ENCODE measurements around the gene WRAP53.

- TF ChIP-seq CTCF (IDR thresholded peaks at IDR 0.05; ENCODE audit: low read depth, low read length) = no peak
- TF ChIP-seq EZH2phosphoT487 (IDR thresholded peaks at IDR 0.05; ENCODE audit: low read depth) = no peak
Measured at GRCh38 chr17:7646457-7646856, 41.8 kb upstream of the WRAP53 start.

Data from OCI-LY3 (cell line).